GM21786 (cell line): ENCODE data around the gene SPINK4.

Source experiments
- ATAC-seq: cut with Tn5 transposase; IDR thresholded peaks from one replicate; pipeline ENCODE4 v1.9.1; 2021; ENCODE audit not compliant: unreplicated experiment

SPINK4 gene, protein sequence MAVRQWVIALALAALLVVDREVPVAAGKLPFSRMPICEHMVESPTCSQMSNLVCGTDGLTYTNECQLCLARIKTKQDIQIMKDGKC

GRCh38 chr9:33239921-33240320 lies at the start of gene SPINK4:
SPINK4 (plus strand) TSS chr9:33240167; CDS start chr9:33240209, 42 bp downstream.
- no peak for ATAC-seq

- ATAC-seq, result no peak
Observed at GRCh38 chr9:33192493-33193255, 47.3 kb upstream of the SPINK4 start.

DNA sequence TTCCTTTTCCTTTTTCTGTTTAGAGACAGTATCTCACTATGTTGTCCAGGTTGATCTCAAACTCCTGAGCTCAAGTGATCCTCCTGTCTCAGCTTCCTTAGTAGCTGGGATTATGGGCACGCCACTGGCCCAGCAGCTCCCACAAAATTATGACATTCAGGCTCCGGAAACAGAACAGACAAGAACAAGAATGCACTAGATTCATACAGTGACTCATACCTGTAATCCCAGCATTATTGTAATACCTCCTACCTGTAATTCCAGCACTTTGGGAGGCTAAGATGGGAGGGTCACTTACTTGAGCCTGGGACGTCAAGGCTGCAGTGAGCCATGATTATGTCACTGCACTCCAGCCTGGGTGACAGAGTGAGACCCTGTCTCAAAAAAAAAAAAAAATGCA lies 46.1 kb upstream of the SPINK4 start:
- no peak for ATAC-seq

DNA sequence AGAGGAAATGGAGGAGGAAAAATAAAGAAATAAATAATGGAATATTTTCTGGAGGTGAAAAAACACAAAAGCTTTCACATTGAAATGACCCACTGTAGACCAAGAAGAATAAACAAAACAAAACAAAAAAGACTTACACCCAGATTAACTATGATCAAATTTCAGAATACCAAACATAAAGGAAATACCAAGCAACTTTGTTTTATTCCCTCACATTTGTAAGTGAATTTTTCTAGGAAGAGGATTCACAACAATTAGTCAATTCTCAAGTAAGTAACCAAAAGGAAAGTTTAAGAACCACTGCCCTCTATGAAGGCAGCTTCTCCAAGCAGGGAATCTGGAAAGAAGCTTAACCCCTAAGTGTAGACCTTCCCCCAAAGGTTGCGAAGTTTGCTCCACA lies 43.2 kb upstream of the SPINK4 start:
- no peak for ATAC-seq

DNA sequence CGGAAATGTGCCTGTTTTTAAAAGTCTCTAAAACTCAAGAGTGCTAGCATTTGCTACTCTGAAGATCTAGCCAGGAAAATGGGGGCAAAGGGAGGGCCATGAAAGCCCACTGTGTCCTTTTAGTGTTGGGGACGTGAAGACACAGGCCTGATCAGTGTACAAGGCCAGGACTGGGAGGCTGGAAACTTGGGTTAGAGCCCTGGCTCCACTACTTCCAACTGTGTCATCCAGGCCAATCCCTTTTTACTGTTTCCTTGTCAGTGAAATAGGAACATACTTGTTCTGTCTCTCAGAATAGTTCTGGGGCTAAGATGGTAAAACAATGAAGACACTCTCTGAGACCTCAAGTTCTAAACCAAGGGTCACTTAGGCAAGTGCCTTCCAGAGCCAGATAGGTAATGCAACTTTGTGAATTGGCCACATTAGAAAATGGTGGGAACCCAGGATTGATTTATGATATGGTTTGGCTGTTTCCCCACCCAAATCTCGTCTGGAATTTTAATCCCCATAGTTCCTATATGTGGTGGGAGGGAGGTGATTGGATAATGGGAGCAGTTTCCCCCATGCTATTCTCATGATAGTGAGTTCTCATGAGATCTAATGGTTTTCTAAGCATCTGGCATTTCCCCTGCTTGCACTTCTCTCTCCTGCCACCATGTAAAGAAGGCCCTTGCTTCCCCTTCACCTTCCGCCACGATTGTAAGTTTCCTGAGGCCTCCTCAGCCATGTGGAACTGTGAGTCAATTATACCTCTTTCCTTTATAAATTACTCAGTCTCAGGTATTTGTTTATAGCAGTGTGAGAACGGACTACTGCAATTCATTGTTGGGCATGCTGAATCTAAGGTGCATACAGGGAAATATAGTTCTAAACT lies 42.5 kb upstream of the SPINK4 start:
- ATAC-seq, result no peak

DNA sequence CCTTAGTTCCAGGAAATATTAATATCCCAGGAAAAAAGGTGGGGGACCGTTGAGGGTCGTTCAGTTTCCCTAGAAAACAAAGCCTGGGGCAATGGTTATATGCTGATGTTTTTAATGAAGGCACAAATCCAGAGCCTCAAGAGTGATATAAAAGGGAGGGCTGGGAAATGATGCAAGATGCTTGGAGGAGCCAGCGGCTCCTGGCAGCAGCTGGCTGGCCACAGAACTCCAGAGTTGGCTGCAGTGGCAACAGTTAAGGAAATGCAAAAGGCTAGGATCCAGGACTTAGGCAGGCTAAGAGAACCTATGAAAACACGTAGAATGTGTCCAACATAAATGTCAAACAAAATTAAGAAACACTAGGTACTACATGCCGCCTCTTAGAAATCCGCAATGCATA lies 41.8 kb upstream of the SPINK4 start:
- ATAC-seq, result no peak

GRCh38 chr9:33202018-33202417 lies 37.9 kb upstream of the SPINK4 start:
- peak; percentile 66 for ATAC-seq

DNA sequence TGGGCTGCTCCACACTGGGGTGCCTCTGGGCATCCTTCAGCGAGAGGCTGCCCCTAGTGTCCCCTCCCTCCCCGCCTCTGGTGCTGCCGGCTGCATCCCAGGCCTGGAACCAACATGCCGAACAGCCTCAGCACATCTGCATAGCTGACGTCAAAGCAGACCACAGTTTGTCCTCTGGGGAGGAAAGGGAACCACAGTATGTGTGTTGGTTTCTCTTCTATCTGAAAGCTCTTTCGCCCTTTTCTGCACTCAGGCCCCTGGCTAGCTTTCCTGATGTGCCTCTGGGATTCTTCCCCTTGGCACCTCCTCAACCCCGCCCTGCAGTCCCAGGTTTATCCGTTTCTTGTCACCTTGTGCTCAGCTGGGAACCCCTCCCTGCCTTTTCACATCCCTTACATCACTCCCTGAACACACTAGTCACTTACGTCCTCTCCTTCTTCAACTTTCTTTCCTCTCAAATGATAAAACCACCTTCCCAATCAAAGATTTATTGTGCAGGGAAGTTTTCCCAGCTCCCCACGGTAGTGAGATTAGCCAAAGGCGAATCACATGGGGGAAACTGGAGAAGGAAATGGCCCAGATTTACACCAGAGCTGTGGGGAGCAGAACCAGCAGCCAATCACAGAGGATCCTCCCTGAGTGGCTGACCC lies 37.3 kb upstream of the SPINK4 start:
- ATAC-seq, result peak; percentile 99

GRCh38 chr9:33209394-33209793 lies 30.6 kb upstream of the SPINK4 start:
- ATAC-seq, result no peak

GRCh38 chr9:33210006-33210715 lies 29.8 kb upstream of the SPINK4 start:
- no peak for ATAC-seq

GRCh38 chr9:33211695-33212393 lies 28.1 kb upstream of the SPINK4 start:
- no peak for ATAC-seq

GRCh38 chr9:33220681-33221567 lies 19.0 kb upstream of the SPINK4 start:
- ATAC-seq, result no peak

GRCh38 chr9:33221568-33221884 lies 18.4 kb upstream of the SPINK4 start:
- no peak for ATAC-seq

- no peak for ATAC-seq
Observed at GRCh38 chr9:33222031-33222430, 17.9 kb upstream of the SPINK4 start.

DNA sequence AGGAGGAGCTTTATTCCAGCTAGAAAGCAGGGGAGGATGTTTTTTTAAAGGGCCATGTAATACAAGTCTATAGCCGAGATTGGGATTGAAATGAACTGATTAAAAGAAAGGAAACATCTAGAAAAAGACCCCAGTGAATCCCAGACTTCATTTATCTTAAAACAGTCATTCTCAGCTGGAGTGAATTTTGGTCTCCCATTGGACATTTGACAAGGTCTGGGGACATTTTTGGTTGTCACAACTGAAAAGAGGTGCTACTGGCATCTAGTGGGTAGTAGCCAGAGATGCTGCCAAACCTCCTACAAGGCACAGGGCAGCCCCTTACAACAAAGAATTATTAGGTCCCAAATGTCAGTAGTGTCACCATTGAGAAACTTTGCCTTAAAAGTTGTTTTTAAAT lies 16.3 kb upstream of the SPINK4 start:
- no peak for ATAC-seq

DNA sequence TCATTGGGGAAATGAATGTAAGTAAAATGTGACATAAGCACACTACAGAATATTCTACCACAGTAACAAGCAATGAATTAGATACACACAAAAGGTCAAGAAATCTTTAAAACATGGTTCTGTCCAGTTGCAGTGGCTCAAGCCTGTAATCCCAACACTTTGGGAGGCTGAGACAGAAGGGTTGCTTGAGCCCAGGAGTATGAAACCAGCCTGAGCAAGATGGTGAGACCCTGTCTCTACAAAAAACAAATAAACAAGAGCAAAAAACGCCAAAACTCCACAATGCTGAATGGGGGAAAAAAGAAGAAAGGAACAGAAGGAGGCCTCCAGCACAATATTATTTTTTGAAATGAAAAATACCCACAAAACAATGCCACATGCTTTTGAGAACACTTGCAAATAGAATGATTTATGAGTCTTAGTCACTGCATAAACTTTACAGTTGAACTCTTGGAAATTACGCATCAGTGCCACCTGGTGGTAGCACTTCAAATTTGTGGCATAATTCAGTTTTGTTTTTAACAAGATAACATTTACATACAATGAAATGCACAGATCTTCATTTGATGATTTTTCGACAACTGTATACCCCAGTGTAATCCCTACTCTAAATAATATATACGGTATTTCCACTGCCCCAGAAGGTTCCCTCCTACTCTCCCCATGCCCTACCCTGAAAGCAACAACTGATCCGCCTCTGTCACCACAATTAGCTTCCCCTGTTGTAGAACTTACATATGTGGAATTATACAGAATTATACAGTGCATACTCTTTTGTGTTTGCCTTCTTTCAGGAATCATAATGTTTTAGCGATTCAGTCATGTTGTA lies 14.4 kb upstream of the SPINK4 start:
- ATAC-seq, result peak; percentile 44

DNA sequence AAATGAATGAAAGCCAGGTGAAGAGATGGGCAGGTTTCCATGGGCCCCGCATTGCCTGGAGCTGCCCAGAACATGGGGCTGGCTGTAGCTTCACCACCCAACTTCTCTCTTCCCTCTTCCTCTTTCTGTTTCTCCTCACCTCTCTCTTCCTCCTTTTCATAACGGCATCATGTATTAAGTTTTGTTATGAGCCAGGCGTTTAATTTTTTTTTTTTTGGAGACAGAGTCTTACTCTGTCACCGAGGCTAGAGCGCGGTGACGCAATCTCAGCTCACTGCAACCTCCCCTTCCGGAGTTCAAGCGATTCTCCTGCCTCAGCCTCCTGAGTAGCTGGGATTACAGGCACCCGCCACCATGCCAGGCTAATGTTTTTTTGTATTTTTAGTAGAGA lies 13.0 kb upstream of the SPINK4 start:
- ATAC-seq, result peak; percentile 47

DNA sequence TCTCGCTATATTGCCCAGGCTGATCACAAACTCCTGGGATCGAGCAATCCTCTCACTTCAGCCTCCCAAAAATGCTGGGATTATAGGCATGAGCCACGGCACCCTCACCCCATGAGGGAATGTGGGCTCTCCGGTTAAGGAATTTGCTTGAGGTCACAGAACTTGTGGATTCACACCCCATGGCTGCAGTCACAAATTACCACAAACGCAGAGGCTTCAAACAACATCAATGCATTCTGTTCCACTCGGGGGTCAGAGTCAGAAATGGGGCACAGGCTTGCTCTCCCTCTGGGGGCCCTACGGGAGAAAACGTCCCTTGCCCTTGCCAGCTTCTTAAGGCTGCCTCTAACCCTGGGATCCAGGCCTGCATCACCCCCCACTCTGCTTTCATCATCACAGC lies 12.2 kb upstream of the SPINK4 start:
- ATAC-seq, result no peak

DNA sequence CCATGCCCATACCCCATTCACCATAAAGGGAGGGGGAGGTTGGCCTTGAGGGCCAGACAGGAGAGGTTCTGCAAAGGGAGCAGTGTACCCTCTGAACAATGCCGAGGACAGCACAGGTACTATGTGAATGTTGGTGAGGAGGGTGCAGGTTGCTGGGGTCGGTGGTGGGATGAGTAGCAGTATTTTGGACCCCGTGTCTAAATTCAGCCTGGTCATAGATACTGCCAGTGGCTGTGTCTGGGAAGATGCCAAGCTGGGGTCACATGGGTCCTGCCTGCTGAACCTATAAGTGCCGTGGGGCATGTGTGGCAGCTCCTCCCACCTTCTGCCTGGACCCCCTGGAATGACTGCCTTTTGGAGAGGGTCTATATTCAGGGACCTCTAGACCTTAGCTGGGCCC lies 11.4 kb upstream of the SPINK4 start:
- no peak for ATAC-seq
